GM23248 (cell line): ENCODE results near the gene STK32B. TPM values are rescaled to one million over a fixed set of nuclear protein-coding genes. Genes with fewer than 3 reads are reported as not detected.

Experiments
- DNase-seq: peaks from one replicate; pipeline ENCODE4 v3.0.0-alpha.2; 2015
- H2AFZ ChIP-seq: fragments of 200-600 bp; sonication (generic); 2 replicates; pipeline ENCODE4 v1.6.1; 2016; ENCODE audit warnings: antibody characterized with exemption
- H3F3A ChIP-seq: fragments of 200-600 bp; sonication (generic); 2 replicates; pipeline ENCODE4 v1.6.1; 2016; ENCODE audit warnings: mild to moderate bottlenecking, antibody characterized with exemption, mixed run types; ENCODE audit not compliant: insufficient read depth
- H3K27ac ChIP-seq: fragments of 200-600 bp; sonication (generic); 2 replicates; pipeline ENCODE4 v1.5.1; 2016; ENCODE audit warnings: mild to moderate bottlenecking
- H3K27me3 ChIP-seq: fragments of 200-600 bp; sonication (generic); replicated peaks from 2 replicates; pipeline ENCODE4 v1.6.1; 2016; ENCODE audit warnings: mild to moderate bottlenecking; ENCODE audit not compliant: insufficient read depth
- H3K36me3 ChIP-seq: fragments of 200-600 bp; sonication (generic); 2 replicates; pipeline ENCODE4 v1.6.1; 2016; ENCODE audit warnings: low read depth, mild to moderate bottlenecking
- H3K4me1 ChIP-seq: fragments of 200-600 bp; sonication (generic); 2 replicates; pipeline ENCODE4 v1.6.1; 2016; ENCODE audit warnings: mild to moderate bottlenecking; ENCODE audit not compliant: insufficient read depth
- H3K4me2 ChIP-seq: fragments of 200-600 bp; sonication (generic); one replicate; pipeline ENCODE4 v1.6.1; 2016; ENCODE audit warnings: mild to moderate bottlenecking; ENCODE audit not compliant: unreplicated experiment
- H3K4me3 ChIP-seq: fragments of 200-600 bp; sonication (generic); 2 replicates; pipeline ENCODE4 v1.5.1; 2016; ENCODE audit warnings: mild to moderate bottlenecking
- H3K79me2 ChIP-seq: fragments of 200-600 bp; sonication (generic); 2 replicates; pipeline ENCODE4 v1.6.1; 2016; ENCODE audit warnings: mild to moderate bottlenecking; ENCODE audit not compliant: insufficient read depth
- H3K9ac ChIP-seq: fragments of 200-600 bp; sonication (generic); 2 replicates; pipeline ENCODE4 v1.6.1; 2016; ENCODE audit warnings: mild to moderate bottlenecking
- H3K9me2 ChIP-seq: fragments of 200-600 bp; sonication (generic); 2 replicates; pipeline ENCODE4 v1.6.1; 2016; ENCODE audit warnings: mixed run types, mild to moderate bottlenecking, moderate library complexity; ENCODE audit not compliant: insufficient read depth
- H3K9me3 ChIP-seq: fragments of 200-600 bp; sonication (generic); one replicate; pipeline ENCODE4 v1.6.1; 2017; ENCODE audit warnings: low read depth
- H4K20me1 ChIP-seq: fragments of 200-600 bp; sonication (generic); 2 replicates; pipeline ENCODE4 v1.6.0; 2016; ENCODE audit not compliant: insufficient read depth
- EZH2 ChIP-seq: fragments of 200-600 bp; sonication (generic); IDR thresholded peaks from 2 replicates; pipeline ENCODE4 v1.6.1; 2018; ENCODE audit warnings: antibody characterized with exemption, mild to moderate bottlenecking; ENCODE audit not compliant: insufficient read depth, poor library complexity, severe bottlenecking
- EZH2phosphoT487 ChIP-seq: fragments of 200-600 bp; sonication (generic); IDR thresholded peaks from 2 replicates; pipeline ENCODE4 v1.6.1; 2018; ENCODE audit warnings: antibody characterized with exemption, moderate library complexity, mild to moderate bottlenecking, low read depth; ENCODE audit not compliant: insufficient read depth
- WGBS, 2 experiments: methylation state at CpG; one replicate each; pipeline ENCODE4 v1.1.6; 2015 to 2017; ENCODE audit warnings: low lambda C conversion rate in 2 of 2, low coverage in 1 of 2; ENCODE audit errors: missing lambda C conversion rate in 2 of 2; 5-methylcytosine and 5-hydroxymethylcytosine counted together
- in situ Hi-C: fragments of 300-500 bp; cut with MboI; formaldehyde crosslinking; loops from 2 replicates; pipeline ENCODE4 v1.15.0; 2020
- polyA plus RNA-seq: library from polyadenylated mRNA; unstranded; fragments of >200 nt; fragmentation: Nextera tagmentation; extraction: Ambion mirVana; gene quantifications from 2 replicates; pipeline ENCODE4 v1.2.1, GENCODE V29; 2016
- total RNA-seq: library from RNA; depleted of rRNA; stranded (reverse); fragments of >200 nt; shearing (Covaris generic); gene quantifications from 2 replicates; pipeline ENCODE4 v1.2.3, GENCODE V29; 2014

The STK32B gene
- total and polyA plus RNA-seq, 2 experiments from 2014 or later, result 4.9 to 6.1 TPM

- Histone ChIP-seq H3K4me3 (no peak overlapping the region), H3K27me3 (no peaks in the 10 kb centered on the region), H3K36me3 (no peaks in the 10 kb centered on the region), H3K9me2 (no peaks in the 10 kb centered on the region), H2AFZ (no peak overlapping the region), H3K4me1 (no peaks in the 10 kb centered on the region), H3K4me2 (no peak overlapping the region), H3K27ac (no peak overlapping the region), H3K9me3 (no peaks in the 10 kb centered on the region), H3K79me2 (no peaks in the 10 kb centered on the region), H3K9ac (no peak overlapping the region), H4K20me1 (no peaks in the 10 kb centered on the region), H3F3A (no peaks in the 10 kb centered on the region)
- WGBS, 2 experiments, result 27 to 40% methylated on average over 1 of the region's 1 CpG
- TF ChIP-seq EZH2 (no peak), EZH2phosphoT487 (no peak)
- in situ Hi-C loops, result no loop called here
- DNase-seq, result no peak
Observed at GRCh38 chr4:5098176-5098575, 46.9 kb downstream of the STK32B start.

GRCh38 chr4:5100336-5100735 lies 49.1 kb downstream of the STK32B start:
- H3K4me2 ChIP-seq, result no peak overlapping the region
- no peaks in the 10 kb centered on the region for H3F3A ChIP-seq
- in situ Hi-C loops, result no loop called here
- H3K9ac ChIP-seq, result no peak overlapping the region
- H3K9me2 ChIP-seq, result no peaks in the 10 kb centered on the region
- no peak overlapping the region for H3K27ac ChIP-seq
- H3K27me3 ChIP-seq, result no peaks in the 10 kb centered on the region
- no peak overlapping the region for H3K4me3 ChIP-seq
- TF ChIP-seq EZH2phosphoT487, result no peak
- TF ChIP-seq EZH2, result no peak
- H4K20me1 ChIP-seq, result no peaks in the 10 kb centered on the region
- no peak overlapping the region for H2AFZ ChIP-seq
- H3K4me1 ChIP-seq, result no peaks in the 10 kb centered on the region
- H3K79me2 ChIP-seq, result no peaks in the 10 kb centered on the region
- no peak for DNase-seq
- no peaks in the 10 kb centered on the region for H3K36me3 ChIP-seq
- no peaks in the 10 kb centered on the region for H3K9me3 ChIP-seq

- no peaks in the 10 kb centered on the region for H4K20me1 ChIP-seq
- H3K4me3 ChIP-seq, result no peak overlapping the region
- no peak overlapping the region for H3K27ac ChIP-seq
- H3K27me3 ChIP-seq, result no peaks in the 10 kb centered on the region
- no peak overlapping the region for H2AFZ ChIP-seq
- no peaks in the 10 kb centered on the region for H3K36me3 ChIP-seq
- TF ChIP-seq EZH2 (no peak), EZH2phosphoT487 (no peak)
- DNase-seq, result no peak
- no peaks in the 10 kb centered on the region for H3K9me3 ChIP-seq
- no peak overlapping the region for H3K9ac ChIP-seq
- no peak overlapping the region for H3K4me2 ChIP-seq
- H3K4me1 ChIP-seq, result no peaks in the 10 kb centered on the region
- H3K79me2 ChIP-seq, result no peaks in the 10 kb centered on the region
- no peaks in the 10 kb centered on the region for H3K9me2 ChIP-seq
- 54 to 59% methylated on average over 4 of the region's 4 CpGs for WGBS, 2 experiments
- H3F3A ChIP-seq, result no peaks in the 10 kb centered on the region
- in situ Hi-C loops, result no loop called here
Observed at GRCh38 chr4:5100986-5101385, 49.7 kb downstream of the STK32B start.

DNA sequence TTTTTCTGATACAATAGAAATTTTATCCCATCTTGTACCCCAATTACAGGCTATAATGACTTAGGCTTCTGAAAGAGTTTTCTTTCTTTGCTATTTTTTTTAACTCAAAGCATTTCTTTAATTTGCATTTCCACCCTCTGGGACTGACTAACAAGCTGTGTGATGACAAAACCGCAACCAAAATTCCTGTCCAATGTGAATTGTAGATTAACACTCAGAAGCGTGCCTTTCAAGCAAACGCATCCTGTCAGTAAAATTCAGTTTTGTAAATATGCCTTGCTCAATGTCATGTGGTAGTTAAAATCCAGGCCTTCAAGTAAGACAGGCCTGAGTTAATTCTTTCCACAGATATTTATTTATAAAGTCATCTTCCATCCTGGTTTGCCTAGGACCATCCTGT lies 50.3 kb downstream of the STK32B start:
- Histone ChIP-seq H3K9me3 (no peaks in the 10 kb centered on the region), H3K27me3 (no peaks in the 10 kb centered on the region), H3K36me3 (no peaks in the 10 kb centered on the region), H3K4me1 (no peaks in the 10 kb centered on the region), H4K20me1 (no peaks in the 10 kb centered on the region), H3K4me2 (no peak overlapping the region), H3K9me2 (no peaks in the 10 kb centered on the region), H2AFZ (no peak overlapping the region), H3F3A (no peaks in the 10 kb centered on the region), H3K27ac (no peak overlapping the region), H3K9ac (no peak overlapping the region), H3K4me3 (no peak overlapping the region), H3K79me2 (no peaks in the 10 kb centered on the region)
- in situ Hi-C loops, result no loop called here
- no peak for TF ChIP-seq EZH2phosphoT487
- no peak for TF ChIP-seq EZH2
- WGBS, 2 experiments, result 66 to 79% methylated on average over 3 of the region's 3 CpGs
- no peak for DNase-seq

DNA sequence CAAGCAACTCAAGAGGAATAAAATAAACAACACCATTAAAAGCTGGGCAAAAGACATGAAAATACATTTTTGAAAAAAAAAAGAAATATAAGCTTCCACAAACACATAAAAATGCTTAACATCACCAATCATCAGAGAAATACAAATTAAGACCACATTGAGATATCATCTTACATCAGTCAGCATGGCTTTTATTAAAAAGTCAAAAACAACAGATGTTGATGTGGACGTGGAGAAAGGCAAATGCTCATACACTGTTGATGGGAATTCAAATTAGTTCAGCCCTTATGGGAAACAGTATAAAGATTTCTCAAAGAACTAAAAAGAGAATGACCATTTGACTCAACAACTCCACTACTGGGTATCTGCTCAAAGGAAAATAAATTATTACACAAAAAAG lies 59.6 kb downstream of the STK32B start:
- 13 to 15% methylated on average over 1 of the region's 1 CpG for WGBS, 2 experiments
- DNase-seq, result no peak

More for the DNA sequence above, 59.6 kb downstream of the STK32B start:
- Histone ChIP-seq H3K9me3 (no peaks in the 10 kb centered on the region), H2AFZ (no peak overlapping the region), H3K79me2 (no peaks in the 10 kb centered on the region), H3K27ac (no peak overlapping the region), H3K27me3 (no peaks in the 10 kb centered on the region), H3K4me3 (no peak overlapping the region), H3K36me3 (no peaks in the 10 kb centered on the region), H3K4me1 (peaks cover 10% of the 10 kb centered on the region; the same call in 1 of the 2 replicates), H3K4me2 (no peak overlapping the region), H3K9me2 (no peaks in the 10 kb centered on the region; the same call in 1 of the 2 replicates), H4K20me1 (no peaks in the 10 kb centered on the region), H3K9ac (no peak overlapping the region), H3F3A (no peaks in the 10 kb centered on the region)
- TF ChIP-seq EZH2phosphoT487 (no peak), EZH2 (no peak)
- in situ Hi-C loops, result no loop called here
